Measurements from ENCODE around the gene MTURN. TPM values are rescaled to one million over a fixed set of nuclear protein-coding genes. Genes with fewer than 3 reads are reported as not detected.
"Not testable (repeated sequence)": the region's sequence is repeated elsewhere in the genome, so short reads cannot be mapped to it uniquely, and the experiment has no call there.

Gene MTURN
- polyA plus RNA-seq, 3 donors = 5.9 to 7.9 (median 7.5) TPM

DNA sequence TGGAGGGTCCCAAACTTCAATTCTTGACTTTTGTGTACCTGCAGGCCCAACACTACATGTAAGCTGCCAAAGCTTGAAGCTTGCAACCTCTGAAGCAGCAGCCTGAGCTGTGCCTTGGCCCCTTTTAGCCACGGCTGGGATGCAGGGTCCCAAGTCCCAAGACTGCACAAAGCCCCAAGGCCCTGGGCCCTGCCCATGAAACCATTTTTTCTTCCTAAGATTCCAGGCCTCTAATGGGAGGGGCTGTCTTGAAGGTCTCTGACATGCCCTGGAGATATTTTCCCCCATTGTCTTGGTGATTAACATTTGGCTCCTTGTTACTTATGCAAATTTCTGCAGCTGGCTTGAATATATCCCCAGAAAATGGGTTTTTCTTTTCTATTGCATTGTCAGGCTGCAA lies 52.7 kb downstream of the MTURN start:
- peak overlapping the region in 1 of 3 experiments; percentile 15 for H3K4me3 ChIP-seq (replicated peaks in 1 of 3; ENCODE audit: low read depth in 2 of 3, low read length in 3 of 3)
- no peak overlapping the region for H3K9ac ChIP-seq (ENCODE audit: insufficient read depth, low read length, poor library complexity, severe bottlenecking)
- H3K4me1 Mint-ChIP-seq = peaks cover 31% of the 10 kb centered on the region
- H3K9me3 Mint-ChIP-seq = peaks cover 36 to 60% (median 54%) of the 10 kb centered on the region in 7 donors
- TF ChIP-seq, protein P1, sequence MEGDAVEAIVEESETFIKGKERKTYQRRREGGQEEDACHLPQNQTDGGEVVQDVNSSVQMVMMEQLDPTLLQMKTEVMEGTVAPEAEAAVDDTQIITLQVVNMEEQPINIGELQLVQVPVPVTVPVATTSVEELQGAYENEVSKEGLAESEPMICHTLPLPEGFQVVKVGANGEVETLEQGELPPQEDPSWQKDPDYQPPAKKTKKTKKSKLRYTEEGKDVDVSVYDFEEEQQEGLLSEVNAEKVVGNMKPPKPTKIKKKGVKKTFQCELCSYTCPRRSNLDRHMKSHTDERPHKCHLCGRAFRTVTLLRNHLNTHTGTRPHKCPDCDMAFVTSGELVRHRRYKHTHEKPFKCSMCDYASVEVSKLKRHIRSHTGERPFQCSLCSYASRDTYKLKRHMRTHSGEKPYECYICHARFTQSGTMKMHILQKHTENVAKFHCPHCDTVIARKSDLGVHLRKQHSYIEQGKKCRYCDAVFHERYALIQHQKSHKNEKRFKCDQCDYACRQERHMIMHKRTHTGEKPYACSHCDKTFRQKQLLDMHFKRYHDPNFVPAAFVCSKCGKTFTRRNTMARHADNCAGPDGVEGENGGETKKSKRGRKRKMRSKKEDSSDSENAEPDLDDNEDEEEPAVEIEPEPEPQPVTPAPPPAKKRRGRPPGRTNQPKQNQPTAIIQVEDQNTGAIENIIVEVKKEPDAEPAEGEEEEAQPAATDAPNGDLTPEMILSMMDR (IDR thresholded peaks at IDR 0.05) = no peak
- intact Hi-C loops (cut with micrococcal nuclease) = loop anchor here in 1 of 2 donors (5.0 kb wide), 1 partner anchor 35 kb away; no protein-coding TSS in a partner anchor
- H3K36me3 ChIP-seq (replicated peaks in 1 of 2; ENCODE audit: control insufficient read depth in 1 of 2, insufficient read depth in 2 of 2, low read length in 2 of 2) = peaks cover 0 to 5% of the 10 kb centered on the region in 2 donors
- no peaks in the 10 kb centered on the region for H3K79me2 ChIP-seq (ENCODE audit: insufficient read depth, low read length)
- peak overlapping the region in 1 of 2 donors; percentile 99 for H3K27ac ChIP-seq (ENCODE audit: low read depth in 1 of 2, low read length in 2 of 2)
- peak overlapping the region in 1 of 7 donors; percentile 49 for H3K27ac Mint-ChIP-seq
- no peak overlapping the region for H3K4me2 ChIP-seq (replicated peaks; ENCODE audit: extremely low read depth, low read length, poor library complexity, severe bottlenecking)
- 100% methylated on average over 1 of the region's 1 CpG for WGBS (ENCODE audit: insufficient coverage)
- no peak for DNase-seq
- H3K9me3 ChIP-seq (replicated peaks in 1 of 2; ENCODE audit: control insufficient read depth in 1 of 2, insufficient read depth in 1 of 2, low read length in 2 of 2) = peaks cover 34 to 51% of the 10 kb centered on the region in 2 donors
- peaks cover 19 to 30% of the 10 kb centered on the region in 2 donors for H3K36me3 Mint-ChIP-seq
- no peaks in the 10 kb centered on the region for H4K20me1 ChIP-seq (ENCODE audit: insufficient read depth, low read length)
- no peak overlapping the region for H3K4me3 Mint-ChIP-seq
- no peak overlapping the region for H2AFZ ChIP-seq (ENCODE audit: insufficient read depth, low read depth, low read length, poor library complexity, severe bottlenecking)
- H3K27me3 Mint-ChIP-seq (ENCODE audit: low read depth in 3 of 3) = no peaks in the 10 kb centered on the region
- peaks cover 29 to 32% of the 10 kb centered on the region in 2 donors for H3K4me1 ChIP-seq (ENCODE audit: control insufficient read depth in 1 of 2, insufficient read depth in 2 of 2, low read length in 2 of 2)
- no peaks in the 10 kb centered on the region for H3K27me3 ChIP-seq (ENCODE audit: control insufficient read depth in 2 of 2, insufficient read depth in 2 of 2, low read length in 2 of 2)

DNA sequence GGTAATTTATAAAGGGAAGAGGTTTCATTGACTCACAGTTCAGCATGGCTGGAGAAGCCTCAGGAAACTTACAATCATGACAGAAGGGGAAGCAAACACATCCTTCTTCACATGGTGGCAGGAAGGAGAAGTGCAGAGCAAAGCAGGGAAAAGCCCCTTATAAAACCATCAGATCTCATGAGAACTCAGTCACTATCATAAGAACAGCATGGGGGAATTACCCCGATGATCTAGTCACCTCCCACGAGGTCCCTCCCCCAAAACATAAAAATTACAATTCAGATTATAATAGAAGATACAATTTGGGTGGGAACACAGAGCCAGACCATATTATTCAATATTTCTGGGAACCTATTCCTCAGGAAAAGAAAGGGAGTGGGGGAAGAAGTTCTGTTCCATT lies 53.6 kb downstream of the MTURN start:
- no CpG with 5 or more reads among the region's 2 CpGs for WGBS (ENCODE audit: insufficient coverage)
- Mint-ChIP-seq H3K27ac (peak overlapping the region in 3 of 7 donors; percentile 37 to 77 (median 44)), H3K4me1 (peaks cover 23% of the 10 kb centered on the region), H3K9me3 (peaks cover 31 to 60% (median 49%) of the 10 kb centered on the region in 7 donors), H3K36me3 (peaks cover 14 to 25% of the 10 kb centered on the region in 2 donors)
- Histone ChIP-seq H3K27ac (ENCODE audit: low read depth in 1 of 2, low read length in 2 of 2) (peak overlapping the region in 1 of 2 donors; percentile 10), H3K4me1 (ENCODE audit: control insufficient read depth in 1 of 2, insufficient read depth in 2 of 2, low read length in 2 of 2) (peaks cover 22 to 24% of the 10 kb centered on the region in 2 donors), H3K9me3 (replicated peaks in 1 of 2; ENCODE audit: control insufficient read depth in 1 of 2, insufficient read depth in 1 of 2, low read length in 2 of 2) (peaks cover 34 to 48% of the 10 kb centered on the region in 2 donors)
- H3K9ac ChIP-seq (ENCODE audit: insufficient read depth, low read length, poor library complexity, severe bottlenecking); H3K36me3 ChIP-seq (replicated peaks in 1 of 2; ENCODE audit: control insufficient read depth in 1 of 2, insufficient read depth in 2 of 2, low read length in 2 of 2); H3K4me3 Mint-ChIP-seq; H3K4me2 ChIP-seq (replicated peaks; ENCODE audit: extremely low read depth, low read length, poor library complexity, severe bottlenecking); H4K20me1 ChIP-seq (ENCODE audit: insufficient read depth, low read length); H3K4me3 ChIP-seq (replicated peaks in 1 of 3; ENCODE audit: low read depth in 2 of 3, low read length in 3 of 3); H3K79me2 ChIP-seq (ENCODE audit: insufficient read depth, low read length); H3K27me3 ChIP-seq (ENCODE audit: control insufficient read depth in 2 of 2, insufficient read depth in 2 of 2, low read length in 2 of 2); H2AFZ ChIP-seq (ENCODE audit: insufficient read depth, low read depth, low read length, poor library complexity, severe bottlenecking); H3K27me3 Mint-ChIP-seq (ENCODE audit: low read depth in 3 of 3): not testable (repeated sequence)
- peak in 2 of 3 donors; percentile 37 to 84 for DNase-seq
- intact Hi-C loops (cut with micrococcal nuclease) = loop anchor here in 1 of 2 donors (5.0 kb wide), 1 partner anchor 34 kb away; no protein-coding TSS in a partner anchor

Measured in CD14-positive monocyte (primary cell).